Peyer's patch (tissue), 4 donors: ENCODE data around the gene VCL.

Experiments
- CTCF ChIP-seq, 6 experiments: fragments of 450-650 bp in 4 of 6; fragments of 200-600 bp in 2 of 6; sonication (generic) in 1 of 6; IDR thresholded peaks; one replicate each; pipeline ENCODE4 v1.5.1; 2017 to 2019; ENCODE audit warnings: antibody characterized with exemption in 6 of 6, mild to moderate bottlenecking in 3 of 6, moderate library complexity in 1 of 6
- POLR2A ChIP-seq, 2 donors: fragments of 450-650 bp; IDR thresholded peaks; one replicate each; pipeline ENCODE4 v1.5.1; 2017; ENCODE audit warnings: antibody characterized with exemption in 2 of 2, mild to moderate bottlenecking in 2 of 2, moderate library complexity in 2 of 2

GRCh38 chr10:74113546-74113945, 115.6 kb downstream of the VCL start:
- TF ChIP-seq CTCF (IDR thresholded peaks at IDR 0.05) (no peak), POLR2A (IDR thresholded peaks at IDR 0.05) (no peak)
